Nephron progenitor cell (in vitro differentiated cells): ENCODE results near the gene MYO7A.

Experiments
- DNase-seq: peaks from one replicate; pipeline ENCODE4 v3.0.0; 2021
- H3K27ac Mint-ChIP-seq: 2 replicates; pipeline ENCODE4 v1.8.0; 2021; ENCODE audit warnings: mild to moderate bottlenecking, moderate library complexity, mixed read lengths
- H3K27me3 Mint-ChIP-seq: 2 replicates; pipeline ENCODE4 v1.8.0; 2021; ENCODE audit warnings: mild to moderate bottlenecking, low read depth, mixed read lengths; ENCODE audit not compliant: poor library complexity
- H3K36me3 Mint-ChIP-seq: 2 replicates; pipeline ENCODE4 v1.8.0; 2021; ENCODE audit warnings: low read depth, mixed read lengths
- H3K4me1 Mint-ChIP-seq: 2 replicates; pipeline ENCODE4 v1.8.0; 2021; ENCODE audit warnings: mixed read lengths
- H3K4me3 Mint-ChIP-seq: 2 replicates; pipeline ENCODE4 v1.8.0; 2021; ENCODE audit warnings: mild to moderate bottlenecking, moderate library complexity, mixed read lengths
- H3K9me3 Mint-ChIP-seq: 2 replicates; pipeline ENCODE4 v1.8.0; 2021; ENCODE audit warnings: mild to moderate bottlenecking, moderate library complexity, mixed read lengths
- CTCF ChIP-seq: fragments of 200-600 bp; sonication (generic); IDR thresholded peaks from 2 replicates; pipeline ENCODE4 v1.5.0; 2021; ENCODE audit warnings: antibody characterized with exemption

Gene MYO7A

DNA sequence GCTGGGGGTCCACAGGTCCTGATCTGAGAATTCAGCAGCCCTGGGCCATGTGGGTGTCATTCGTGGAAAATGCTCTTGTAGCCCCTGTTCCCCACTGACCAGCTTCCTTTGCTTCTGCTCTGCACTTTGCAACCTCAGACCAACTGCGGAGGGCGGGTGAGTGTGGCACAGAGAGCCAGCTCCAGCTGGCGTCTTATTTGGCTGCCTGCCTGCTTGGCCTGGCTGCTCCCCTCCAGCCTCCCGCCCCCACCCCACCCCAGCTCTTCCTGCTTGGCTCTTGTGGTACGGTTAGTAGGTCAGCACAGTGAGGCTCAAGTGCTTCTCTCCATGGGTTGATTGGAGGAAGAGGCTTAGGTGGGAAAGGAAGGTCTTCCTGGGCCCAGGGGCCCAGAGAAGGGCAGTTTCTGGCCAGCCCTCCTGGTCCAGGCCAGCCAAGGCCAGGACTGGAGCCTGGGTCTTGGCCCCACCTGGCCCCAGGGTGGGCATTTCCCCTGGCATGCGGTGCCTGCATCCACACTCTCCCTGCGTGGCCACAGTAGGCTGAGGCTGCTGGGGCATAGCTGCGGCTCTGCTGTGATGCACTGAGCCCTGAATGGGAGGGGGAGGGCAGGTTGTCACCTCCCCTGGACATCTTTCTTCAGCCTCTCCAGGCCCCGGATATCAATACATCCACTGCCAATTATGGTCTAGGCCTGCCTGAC, 26.5 kb downstream of the MYO7A start:
- Mint-ChIP-seq H3K4me1 (peaks cover 32% of the 10 kb centered on the region), H3K4me3 (no peak overlapping the region), H3K27me3 (peaks cover 12% of the 10 kb centered on the region), H3K36me3 (no peaks in the 10 kb centered on the region), H3K9me3 (no peaks in the 10 kb centered on the region), H3K27ac (no peak overlapping the region)
- no peak for TF ChIP-seq CTCF
- no peak for DNase-seq

- Mint-ChIP-seq H3K9me3 (no peaks in the 10 kb centered on the region), H3K27me3 (peaks cover 12% of the 10 kb centered on the region), H3K4me1 (peaks cover 29% of the 10 kb centered on the region), H3K27ac (no peak overlapping the region), H3K36me3 (no peaks in the 10 kb centered on the region), H3K4me3 (no peak overlapping the region)
- no peak for DNase-seq
- no peak for TF ChIP-seq CTCF
These were observed 27.0 kb downstream of the MYO7A start for GRCh38 chr11:77155082-77155475.

- no peak for DNase-seq
- H3K27ac Mint-ChIP-seq = no peak overlapping the region
- peaks cover 25% of the 10 kb centered on the region for H3K4me1 Mint-ChIP-seq
- H3K27me3 Mint-ChIP-seq = peaks cover 12% of the 10 kb centered on the region
- no peak overlapping the region for H3K4me3 Mint-ChIP-seq
- no peaks in the 10 kb centered on the region for H3K36me3 Mint-ChIP-seq
- no peak for TF ChIP-seq CTCF
- no peaks in the 10 kb centered on the region for H3K9me3 Mint-ChIP-seq
These were observed 27.6 kb downstream of the MYO7A start for GRCh38 chr11:77155556-77156130.

DNA sequence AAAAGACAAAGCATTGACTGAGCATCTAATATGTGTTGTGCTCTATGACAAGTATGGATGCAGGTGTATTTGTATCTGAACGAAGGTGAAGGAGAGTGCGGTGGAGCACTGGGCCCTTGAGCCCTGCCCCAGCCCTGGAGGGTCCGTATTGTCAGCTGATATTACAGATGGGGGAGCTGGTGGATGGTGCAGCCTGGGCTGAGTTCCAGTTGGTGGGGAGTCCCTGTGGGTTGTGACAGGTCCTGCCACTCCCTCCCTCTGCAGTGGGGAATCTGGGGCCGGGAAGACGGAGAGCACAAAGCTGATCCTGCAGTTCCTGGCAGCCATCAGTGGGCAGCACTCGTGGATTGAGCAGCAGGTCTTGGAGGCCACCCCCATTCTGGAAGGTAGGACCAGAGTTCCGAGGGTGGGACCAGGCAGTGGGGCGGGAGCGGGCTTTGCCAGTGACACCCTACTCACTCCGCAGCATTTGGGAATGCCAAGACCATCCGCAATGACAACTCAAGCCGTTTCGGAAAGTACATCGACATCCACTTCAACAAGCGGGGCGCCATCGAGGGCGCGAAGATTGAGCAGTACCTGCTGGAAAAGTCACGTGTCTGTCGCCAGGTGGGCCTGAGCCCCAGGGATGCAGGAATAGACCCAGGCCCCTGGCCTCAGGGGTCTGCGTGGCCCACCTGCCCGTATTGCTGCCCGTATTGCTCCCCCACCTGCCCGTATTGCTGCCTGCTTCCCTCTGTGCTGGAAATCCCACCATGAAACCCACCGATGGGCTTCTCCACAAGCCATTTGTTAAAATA, 28.6 kb downstream of the MYO7A start:
- H3K36me3 Mint-ChIP-seq = no peaks in the 10 kb centered on the region
- no peaks in the 10 kb centered on the region for H3K9me3 Mint-ChIP-seq
- no peak overlapping the region for H3K27ac Mint-ChIP-seq
- no peak for DNase-seq
- H3K4me3 Mint-ChIP-seq = no peak overlapping the region
- no peak for TF ChIP-seq CTCF
- peaks cover 25% of the 10 kb centered on the region for H3K4me1 Mint-ChIP-seq
- H3K27me3 Mint-ChIP-seq = peaks cover 12% of the 10 kb centered on the region

GRCh38 chr11:77158041-77158695, 30.1 kb downstream of the MYO7A start:
- Mint-ChIP-seq H3K27ac (no peak overlapping the region), H3K9me3 (no peaks in the 10 kb centered on the region), H3K36me3 (no peaks in the 10 kb centered on the region), H3K4me1 (peaks cover 13% of the 10 kb centered on the region), H3K27me3 (peaks cover 4% of the 10 kb centered on the region), H3K4me3 (no peak overlapping the region)
- DNase-seq = no peak
- TF ChIP-seq CTCF = no peak
